ENCODE data around the gene NOL8. TPM values are rescaled to one million over a fixed set of nuclear protein-coding genes. Genes with fewer than 3 reads are reported as not detected.

NOL8 gene
- total and polyA plus RNA-seq, 2 donors (not counting 1 experiment from before 2014, with no cell fraction given): 19.9 to 91.0 TPM

- peak within 1 kb of the TSS; percentile 74 for H3K4me2 ChIP-seq (replicated peaks; ENCODE audit: low read depth, low read length, poor library complexity, severe bottlenecking)
- Mint-ChIP-seq H3K27ac (peak within 1 kb of the TSS; percentile 98), H3K27me3 (no peaks in the 10 kb centered on the region), H3K9me3 (ENCODE audit: insufficient read depth) (no peaks in the 10 kb centered on the region), H3K4me3 (peak within 1 kb of the TSS; percentile 96), H3K4me1 (peaks cover 62% of the 10 kb centered on the region)
- H3K27me3 ChIP-seq (replicated peaks in 1 of 4; ENCODE audit: control extremely low read depth in 1 of 4, control insufficient read depth in 3 of 4, insufficient read depth in 4 of 4, low read length in 3 of 4): no peaks in the 10 kb centered on the region
- peak within 1 kb of the TSS; percentile 74 to 92 (median 87) for H3K4me3 ChIP-seq (ENCODE audit: control extremely low read depth in 1 of 5, extremely low read depth in 1 of 5, insufficient read depth in 1 of 5, low read depth in 2 of 5, low read length in 4 of 5)
- H3K9ac ChIP-seq (ENCODE audit: low read length): peak within 1 kb of the TSS; percentile 74
- H2AFZ ChIP-seq (ENCODE audit: insufficient read depth, low read depth, low read length, poor library complexity, severe bottlenecking): peak within 1 kb of the TSS; percentile 79
- DNase-seq: peak; percentile 99
- WGBS (ENCODE audit: insufficient coverage): under 1% methylated on average over 58 of the region's 63 CpGs
- H3K9me3 ChIP-seq (ENCODE audit: control extremely low read depth in 1 of 3, control insufficient read depth in 2 of 3, insufficient read depth in 1 of 3, low read length in 2 of 3): peaks cover 0 to 3% (median 0%) of the 10 kb centered on the region in 3 donors
- H3K36me3 ChIP-seq (replicated peaks in 1 of 2; ENCODE audit: control extremely low read depth in 1 of 2, control insufficient read depth in 1 of 2, extremely low read depth in 1 of 2, insufficient read depth in 2 of 2, low read length in 1 of 2): peaks cover 2 to 18% of the 10 kb centered on the region in 2 experiments
- ChIA-PET POLR2A (no interaction called here), CTCF (interaction anchor here (0.6 kb wide), 1 partner anchor 100 kb away, joined by 3 read pairs; no protein-coding TSS in a partner anchor)
- peaks cover 31 to 32% of the 10 kb centered on the region in 2 donors for H3K4me1 ChIP-seq (ENCODE audit: control insufficient read depth in 2 of 2, insufficient read depth in 2 of 2, low read length in 2 of 2)
- TF ChIP-seq EZH2 (IDR thresholded peaks at IDR 0.05; ENCODE audit: borderline replicate concordance, insufficient read depth, low read depth, low read length, poor library complexity, severe bottlenecking) (no peak), CTCF (IDR thresholded peaks at IDR 0.05) (peak; percentile 19)
- intact Hi-C loops (cut with micrococcal nuclease): loop anchor here (1.0 kb wide), 2 partner anchors 32 to 178 kb away; partner anchors contain the start of genes CENPP, NOL8 and SPTLC1
- peak within 1 kb of the TSS; percentile 64 to 79 for H3K27ac ChIP-seq (ENCODE audit: low read length in 2 of 2)
- H4K20me1 ChIP-seq (ENCODE audit: control insufficient read depth, insufficient read depth, low read length, poor library complexity, severe bottlenecking): no peaks in the 10 kb centered on the region
- peak; percentile 96 for ATAC-seq (ENCODE audit: low read depth)
- peaks cover 34% of the 10 kb centered on the region for H3K79me2 ChIP-seq (ENCODE audit: control insufficient read depth, insufficient read depth, low read length)
These were observed 31.5 kb downstream of the NOL8 start, which contains the start of gene IARS1 for GRCh38 chr9:92293452-92294296. IARS1 (minus strand) TSS chr9:92293697; CDS start chr9:92289419, 4,278 bp downstream.

GRCh38 chr9:92293075-92293354, 32.1 kb downstream of the NOL8 start:
- H3K4me3 ChIP-seq (ENCODE audit: control extremely low read depth in 1 of 5, extremely low read depth in 1 of 5, insufficient read depth in 1 of 5, low read depth in 2 of 5, low read length in 4 of 5): peak overlapping the region; percentile 74 to 92 (median 87)
- CTCF ChIA-PET: no interaction called here
- H3K4me2 ChIP-seq (replicated peaks; ENCODE audit: low read depth, low read length, poor library complexity, severe bottlenecking): peak overlapping the region; percentile 74
- ATAC-seq (ENCODE audit: low read depth) (no peak), DNase-seq (no peak)
- no peaks in the 10 kb centered on the region for H3K27me3 Mint-ChIP-seq
- peak overlapping the region; percentile 64 to 79 for H3K27ac ChIP-seq (ENCODE audit: low read length in 2 of 2)
- H3K36me3 ChIP-seq (replicated peaks in 1 of 2; ENCODE audit: control extremely low read depth in 1 of 2, control insufficient read depth in 1 of 2, extremely low read depth in 1 of 2, insufficient read depth in 2 of 2, low read length in 1 of 2): peaks cover 2 to 18% of the 10 kb centered on the region in 2 experiments
- peaks cover 0 to 3% (median 0%) of the 10 kb centered on the region in 3 donors for H3K9me3 ChIP-seq (ENCODE audit: control extremely low read depth in 1 of 3, control insufficient read depth in 2 of 3, insufficient read depth in 1 of 3, low read length in 2 of 3)
- no peaks in the 10 kb centered on the region for H3K9me3 Mint-ChIP-seq (ENCODE audit: insufficient read depth)
- no CpG with 5 or more reads among the region's 5 CpGs for WGBS (ENCODE audit: insufficient coverage)
- POLR2A ChIA-PET: no interaction called here
- H3K27me3 ChIP-seq (replicated peaks in 1 of 4; ENCODE audit: control extremely low read depth in 1 of 4, control insufficient read depth in 3 of 4, insufficient read depth in 4 of 4, low read length in 3 of 4): no peaks in the 10 kb centered on the region
- intact Hi-C loops (cut with micrococcal nuclease): loop anchor here (1.0 kb wide), 2 partner anchors 32 to 178 kb away; partner anchors contain the start of genes CENPP, NOL8 and SPTLC1
- peak overlapping the region; percentile 50 for H3K27ac Mint-ChIP-seq
- H3K4me3 Mint-ChIP-seq: peak overlapping the region; percentile 96
- H3K9ac ChIP-seq (ENCODE audit: low read length): peak overlapping the region; percentile 74
- peaks cover 57% of the 10 kb centered on the region for H3K4me1 Mint-ChIP-seq
- peaks cover 26 to 27% of the 10 kb centered on the region in 2 donors for H3K4me1 ChIP-seq (ENCODE audit: control insufficient read depth in 2 of 2, insufficient read depth in 2 of 2, low read length in 2 of 2)
- TF ChIP-seq CTCF (IDR thresholded peaks at IDR 0.05) (no peak), EZH2 (IDR thresholded peaks at IDR 0.05; ENCODE audit: borderline replicate concordance, insufficient read depth, low read depth, low read length, poor library complexity, severe bottlenecking) (no peak)
- peak overlapping the region; percentile 79 for H2AFZ ChIP-seq (ENCODE audit: insufficient read depth, low read depth, low read length, poor library complexity, severe bottlenecking)
- H3K79me2 ChIP-seq (ENCODE audit: control insufficient read depth, insufficient read depth, low read length): peaks cover 37% of the 10 kb centered on the region
- H4K20me1 ChIP-seq (ENCODE audit: control insufficient read depth, insufficient read depth, low read length, poor library complexity, severe bottlenecking): no peaks in the 10 kb centered on the region
